K562 (cell line): ENCODE measurements around the gene ADAT3. TPM values are rescaled to one million over a fixed set of nuclear protein-coding genes. Genes with fewer than 3 reads are reported as not detected.

ENCODE experiments used
- ATAC-seq: fragments of 200-7000 bp; cut with Tn5 transposase; 3 replicates; pipeline ENCODE4 v1.9.1; 2020; ENCODE audit warnings: moderate library complexity
- BruUV-seq: library from RNA; stranded (reverse); fragments of 400-500 nt; replicated peaks from 2 replicates; lab custom pipeline; 2021; lab: Mats Ljungman, UMichigan
- CTCF ChIA-PET: fragments of 300-600 bp; formaldehyde crosslinking; extraction: SDS; loops from one replicate; lab custom pipeline; 2021; ENCODE audit warnings: low intra/inter-chr PET ratio; lab: Yijun Ruan, JAX
- POLR2A ChIA-PET: fragments of 300-600, 350-650 bp; sonication (Branson Sonifier 250); formaldehyde crosslinking; extraction: SDS; loops from one replicate; lab custom pipeline; 2021; ENCODE audit warnings: antibody characterized with exemption, inconsistent platforms; lab: Yijun Ruan, JAX
- DNase-seq, 4 experiments: peaks; one replicate each; pipeline versions ENCODE4 v3.0.0 to v3.0.0-alpha.2; 2011 to 2018; ENCODE audit warnings: low spot score in 3 of 4, mixed read lengths in 3 of 4; ENCODE audit errors: extremely low read depth in 1 of 4
- FAIRE-seq: peaks from 2 replicates; lab custom pipeline; 2011; peaks lifted over from hg19 to GRCh38; lab: Jason Lieb, UNC
- H2AFZ ChIP-seq: 2 replicates; pipeline ENCODE4 v1.6.0; 2011; ENCODE audit warnings: low read depth, low read length, control low read depth, inconsistent platforms
- H3K27ac ChIP-seq: fragments of 200-600 bp; 3 replicates; pipeline ENCODE4 v1.8.0; 2011; ENCODE audit warnings: low read depth, mild to moderate bottlenecking, control low read depth, inconsistent platforms, low read length, moderate library complexity, mixed read lengths; ENCODE audit errors: extremely low read depth
- H3K27me3 ChIP-seq, 2 experiments: fragments of 300-600 bp in 1 of 2; 2 replicates in 1 of 2; 3 replicates in 1 of 2; pipeline versions ENCODE4 v1.6.0 to v1.8.0; 2011; ENCODE audit warnings: inconsistent platforms in 2 of 2, low read length in 2 of 2, mild to moderate bottlenecking in 1 of 2, mixed read lengths in 1 of 2, moderate library complexity in 1 of 2; ENCODE audit not compliant: control insufficient read depth in 2 of 2, insufficient read depth in 2 of 2
- H3K36me3 ChIP-seq: fragments of 300-600 bp; 3 replicates; pipeline ENCODE4 v1.8.0; 2011; ENCODE audit warnings: mild to moderate bottlenecking, low read length, inconsistent platforms; ENCODE audit not compliant: control insufficient read depth, insufficient read depth
- H3K4me1 ChIP-seq, 2 experiments: fragments of 200-600 bp in 1 of 2; replicated peaks in 1 of 2; 2 replicates in 1 of 2; 3 replicates in 1 of 2; pipeline versions ENCODE4 v1.5.1 to v1.8.0; 2011; ENCODE audit warnings: inconsistent platforms in 2 of 2, low read length in 2 of 2, mild to moderate bottlenecking in 1 of 2, mixed read lengths in 1 of 2, moderate library complexity in 1 of 2; ENCODE audit not compliant: control insufficient read depth in 2 of 2, insufficient read depth in 2 of 2
- H3K4me2 ChIP-seq: 2 replicates; pipeline ENCODE4 v1.6.1; 2011; ENCODE audit warnings: low read length, control low read depth, inconsistent platforms, mixed read lengths; ENCODE audit not compliant: insufficient read depth
- H3K4me3 ChIP-seq: fragments of 200-600 bp; sonication (generic), shearing (Covaris generic); 2 replicates; pipeline ENCODE4 v1.5.1; 2016; ENCODE audit warnings: control low read depth, inconsistent platforms
- H3K79me2 ChIP-seq: fragments of 200-600 bp; 3 replicates; pipeline ENCODE4 v1.8.0; 2011; ENCODE audit warnings: low read length, inconsistent platforms; ENCODE audit not compliant: control insufficient read depth, insufficient read depth
- H3K9ac ChIP-seq, 2 experiments: 2 replicates each; pipeline versions ENCODE4 v1.6.0 to v1.6.1; 2011; ENCODE audit warnings: low read depth in 2 of 2, low read length in 2 of 2, control low read depth in 1 of 2, inconsistent platforms in 1 of 2, mild to moderate bottlenecking in 1 of 2, mixed read lengths in 1 of 2; ENCODE audit not compliant: insufficient read depth in 1 of 2
- H3K9me1 ChIP-seq: one replicate; pipeline ENCODE4 v1.6.0; 2011; ENCODE audit warnings: inconsistent platforms, mild to moderate bottlenecking, low read length, moderate library complexity; ENCODE audit not compliant: control insufficient read depth, insufficient read depth
- H3K9me3 ChIP-seq: replicated peaks from 2 replicates; pipeline ENCODE4 v1.5.1; 2011; ENCODE audit warnings: low read depth, low read length, inconsistent platforms; ENCODE audit not compliant: control insufficient read depth, insufficient read depth
- H4K20me1 ChIP-seq: replicated peaks from 2 replicates; pipeline ENCODE4 v1.6.1; 2011; ENCODE audit warnings: low read length, inconsistent platforms, mixed read lengths; ENCODE audit not compliant: control insufficient read depth, insufficient read depth
- HDAC1 ChIP-seq, 2 experiments: fragments of 450-650 bp; IDR thresholded peaks; 2 replicates each; pipeline ENCODE4 v1.6.1; 2016 to 2017; ENCODE audit warnings: inconsistent platforms in 1 of 2, mild to moderate bottlenecking in 1 of 2, moderate library complexity in 1 of 2
- KLF6 ChIP-seq: fragments of 250-450 bp; sonication (Bioruptor Pico); IDR thresholded peaks from 2 replicates; pipeline ENCODE4 v1.4.0; 2020; ENCODE audit warnings: mild to moderate bottlenecking, moderate library complexity, borderline replicate concordance
- WHSC1 ChIP-seq: IDR thresholded peaks from one replicate; pipeline ENCODE4 v1.6.1; 2012; ENCODE audit warnings: low read length, control low read depth, inconsistent platforms
- ZBTB33 ChIP-seq: sonication (generic); formaldehyde crosslinking; IDR thresholded peaks from 2 replicates; pipeline ENCODE4 v1.8.1; 2023; ENCODE audit warnings: mild to moderate bottlenecking, missing genetic modification reagents
- WGBS: fragments of 100-300 bp; shearing (Covaris generic); methylation state at CpG from one replicate; pipeline ENCODE4 v1.1.6; 2016; ENCODE audit warnings: low coverage, mixed read lengths; ENCODE audit not compliant: insufficient coverage; ENCODE audit errors: missing lambda C conversion rate; 5-methylcytosine and 5-hydroxymethylcytosine counted together
- in situ Hi-C: fragments of 300-500 bp; cut with MboI; formaldehyde crosslinking; loops from 4 replicates; pipeline ENCODE4 v1.15.0; 2018; ENCODE audit warnings: inconsistent platforms, mixed read lengths
- intact Hi-C: fragments of 100-400 bp; cut with micrococcal nuclease; formaldehyde crosslinking; loops from 2 replicates; pipeline ENCODE4 v1.14.2; 2022
- polyA plus RNA-seq, 8 experiments: library from polyadenylated mRNA; depleted of rRNA in 4 of 8; stranded (reverse) in 5 of 8; unstranded in 3 of 8; fragments of >200 nt; fragmentation: Nextera tagmentation in 2 of 8; fragmentation: Illumina TruSeq in 1 of 8; extraction: Ambion mirVana in 2 of 8; extraction: Trizol in 1 of 8; gene quantifications; 2 replicates each; pipeline versions ENCODE4 v1.2.1 to v1.2.3, GENCODE V29; 2011 to 2014; ENCODE audit warnings: inconsistent platforms in 1 of 8, missing spikeins in 1 of 8
- total RNA-seq, 7 experiments: library from RNA; depleted of rRNA in 6 of 7; stranded (reverse); fragments of >200 nt in 6 of 7; fragmentation: Illumina TruSeq in 2 of 7; extraction: Trizol in 2 of 7; gene quantifications; 2 replicates each; pipeline versions ENCODE4 v1.2.1 to v1.2.3, GENCODE V29; 2011 to 2021; ENCODE audit warnings: low replicate concordance in 1 of 7

ADAT3 gene
- total and polyA plus RNA-seq, 9 of the 15 experiments (the other 6 are each of a cell fraction or from before 2014, with no cell fraction given): 0.67 to 15.6 (median 7.8) TPM; not detected in 4

- Histone ChIP-seq H3K27me3 (no peaks in the 10 kb centered on the region), H3K9me3 (no peaks in the 10 kb centered on the region), H3K27ac (no peak overlapping the region), H3K79me2 (no peaks in the 10 kb centered on the region), H3K4me2 (no peak overlapping the region), H3K9me1 (no peaks in the 10 kb centered on the region), H2AFZ (no peak overlapping the region), H3K4me3 (no peak overlapping the region), H3K9ac (no peak overlapping the region), H4K20me1 (no peaks in the 10 kb centered on the region), H3K4me1 (peaks cover 9 to 38% of the 10 kb centered on the region in 2 experiments; a peak in 4 of 5 replicates), H3K36me3 (no peaks in the 10 kb centered on the region)
- FAIRE-seq (no peak), DNase-seq (peak in 2 of 4 experiments; percentile 2 to 7), ATAC-seq (no peak)
- BruUV-seq: no TSS peak
- CTCF ChIA-PET: no interaction called here
- in situ Hi-C loops: no loop called here
- intact Hi-C loops: no loop called here
- peak; percentile 93 for TF ChIP-seq ZBTB33 (CRISPR knock-in tag)
- no peak for TF ChIP-seq WHSC1
- 87% methylated on average over 14 of the region's 17 CpGs for WGBS
- POLR2A ChIA-PET: no interaction called here
Measured at GRCh38 chr19:1893791-1894190, 11.4 kb upstream of the ADAT3 start.

- no TSS peak for BruUV-seq
- H3K27me3 ChIP-seq: no peaks in the 10 kb centered on the region
- ChIA-PET CTCF (interaction anchor here (0.7 kb wide), 1 partner anchor 60 kb away, joined by 4 read pairs; no protein-coding TSS in a partner anchor), POLR2A (interaction anchor here (0.6 to 1.9 kb wide), 2 partner anchors 21 to 38 kb away, joined by 6 read pairs; no protein-coding TSS in a partner anchor)
- H3K4me3 ChIP-seq: no peak overlapping the region
- DNase-seq: peak in 1 of 4 experiments; percentile 36
- peak overlapping the region in 1 of 2 experiments; percentile 78; a peak in 2 of 4 replicates for H3K9ac ChIP-seq
- in situ Hi-C loops: no loop called here
- no peak overlapping the region; the same call in 1 of the 2 replicates for H3K4me2 ChIP-seq
- TF ChIP-seq HDAC1 (IDR thresholded peaks at IDR 0.05) (0 out of 4 replicates have a peak, but pooled peaks of 1 of the 2 experiments have one; percentile 28), KLF6 (CRISPR knock-in tag) (no peak)
- H3K79me2 ChIP-seq: no peaks in the 10 kb centered on the region
- H4K20me1 ChIP-seq: no peaks in the 10 kb centered on the region
- H3K4me1 ChIP-seq: peaks cover 9 to 38% of the 10 kb centered on the region in 2 experiments; a peak in 4 of 5 replicates
- peak overlapping the region; percentile 56; the same call in 1 of the 2 replicates for H2AFZ ChIP-seq
- ATAC-seq: no peak
- peak; percentile 15 for FAIRE-seq
- H3K9me3 ChIP-seq: no peaks in the 10 kb centered on the region
- no peaks in the 10 kb centered on the region for H3K36me3 ChIP-seq
- H3K27ac ChIP-seq: peak overlapping the region; percentile 36
- H3K9me1 ChIP-seq: no peaks in the 10 kb centered on the region
- WGBS: 67% methylated on average over 13 of the region's 13 CpGs
- intact Hi-C loops: loop anchor here (2.0 kb wide), 1 partner anchor 24 kb away; no protein-coding TSS in a partner anchor
Measured at GRCh38 chr19:1896508-1896907, 8.7 kb upstream of the ADAT3 start.
